Prostate gland (tissue), 2 donors: ENCODE measurements around the gene KLF6.

Source experiments
- POLR2A ChIP-seq: fragments of 450-650 bp; IDR thresholded peaks from one replicate; pipeline ENCODE4 v1.6.1; 2016; ENCODE audit warnings: antibody characterized with exemption, mild to moderate bottlenecking
- POLR2AphosphoS5 ChIP-seq: sonication (generic); formaldehyde crosslinking; IDR thresholded peaks from one replicate; pipeline ENCODE4 v1.6.1; 2017; ENCODE audit warnings: antibody characterized with exemption
- TF ChIP-seq, protein P1 (sequence below), 4 experiments: fragments of 200-600 bp in 2 of 4; fragments of 450-650 bp in 2 of 4; sonication (generic) in 2 of 4; IDR thresholded peaks; 1 replicate in 3 of 4; 2 replicates in 1 of 4; pipeline ENCODE4 v1.5.1; 2016 to 2019; ENCODE audit warnings: antibody characterized with exemption in 4 of 4, mild to moderate bottlenecking in 2 of 4, moderate library complexity in 2 of 4

DNA sequence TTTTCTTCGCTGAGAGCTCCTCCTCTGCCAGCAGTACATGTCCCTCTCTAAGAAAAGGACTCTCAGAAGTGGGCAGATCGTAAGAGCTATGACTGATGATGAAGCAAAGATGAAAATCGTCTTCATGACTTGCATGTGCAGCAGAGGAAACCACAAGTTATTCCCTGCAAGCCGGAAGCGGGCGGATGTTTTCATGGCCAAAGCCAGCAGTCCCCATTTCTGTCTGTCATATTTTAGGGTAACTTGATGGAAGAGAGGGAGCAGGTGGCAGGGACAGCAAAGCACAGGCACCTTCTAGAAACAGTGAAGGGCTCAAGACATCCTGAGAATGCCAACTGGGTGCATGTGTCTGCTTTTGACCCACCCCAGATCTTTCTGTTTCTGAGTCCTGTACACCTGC, 19.9 kb downstream of the KLF6 start:
- no peak for TF ChIP-seq POLR2A
- TF ChIP-seq, protein P1, sequence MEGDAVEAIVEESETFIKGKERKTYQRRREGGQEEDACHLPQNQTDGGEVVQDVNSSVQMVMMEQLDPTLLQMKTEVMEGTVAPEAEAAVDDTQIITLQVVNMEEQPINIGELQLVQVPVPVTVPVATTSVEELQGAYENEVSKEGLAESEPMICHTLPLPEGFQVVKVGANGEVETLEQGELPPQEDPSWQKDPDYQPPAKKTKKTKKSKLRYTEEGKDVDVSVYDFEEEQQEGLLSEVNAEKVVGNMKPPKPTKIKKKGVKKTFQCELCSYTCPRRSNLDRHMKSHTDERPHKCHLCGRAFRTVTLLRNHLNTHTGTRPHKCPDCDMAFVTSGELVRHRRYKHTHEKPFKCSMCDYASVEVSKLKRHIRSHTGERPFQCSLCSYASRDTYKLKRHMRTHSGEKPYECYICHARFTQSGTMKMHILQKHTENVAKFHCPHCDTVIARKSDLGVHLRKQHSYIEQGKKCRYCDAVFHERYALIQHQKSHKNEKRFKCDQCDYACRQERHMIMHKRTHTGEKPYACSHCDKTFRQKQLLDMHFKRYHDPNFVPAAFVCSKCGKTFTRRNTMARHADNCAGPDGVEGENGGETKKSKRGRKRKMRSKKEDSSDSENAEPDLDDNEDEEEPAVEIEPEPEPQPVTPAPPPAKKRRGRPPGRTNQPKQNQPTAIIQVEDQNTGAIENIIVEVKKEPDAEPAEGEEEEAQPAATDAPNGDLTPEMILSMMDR (IDR thresholded peaks at IDR 0.05): no peak
- no peak for TF ChIP-seq POLR2AphosphoS5
